SK-N-MC (cell line): Measurements from ENCODE around the gene TMPRSS6.

Experiments used
- EZH2 ChIP-seq: fragments of 200-600 bp; sonication (generic); IDR thresholded peaks from one replicate; pipeline ENCODE4 v1.6.1; 2017; ENCODE audit warnings: antibody characterized with exemption
- POLR2AphosphoS5 ChIP-seq: IDR thresholded peaks from 2 replicates; pipeline ENCODE4 v1.6.1; 2012; ENCODE audit warnings: mild to moderate bottlenecking, low read depth, low read length, borderline replicate concordance

- TF ChIP-seq EZH2 (no peak), POLR2AphosphoS5 (no peak)
Observed at GRCh38 chr22:37050913-37051312, 58.6 kb downstream of the TMPRSS6 start.
